ENCODE data around the gene MITF. TPM values are rescaled to one million over a fixed set of nuclear protein-coding genes. Genes with fewer than 3 reads are reported as not detected.

The MITF gene
- total and polyA plus RNA-seq, 4 donors: 0.91 to 2.9 (median 2.3) TPM

DNA sequence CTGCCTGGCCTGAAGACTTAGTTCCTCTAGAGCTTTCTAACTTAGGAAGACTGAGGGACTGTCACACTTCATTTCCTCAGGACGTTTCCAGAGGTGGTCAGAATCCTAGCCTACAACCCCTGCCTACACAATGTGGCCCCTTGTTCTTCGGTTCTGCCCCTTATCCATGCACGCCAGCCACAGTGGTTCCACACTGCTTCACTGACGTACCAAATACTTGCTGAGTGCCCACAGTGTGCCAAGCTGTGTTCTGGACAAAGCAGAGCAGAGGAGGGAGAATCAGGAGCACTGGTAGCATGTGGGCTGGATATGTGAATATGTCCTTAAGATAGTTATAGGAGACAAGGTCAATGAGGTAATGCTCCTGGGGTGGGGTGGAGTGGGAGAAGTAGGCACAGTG is 189.8 kb downstream of the MITF start:
- Histone ChIP-seq H3K27ac (ENCODE audit: low read depth in 1 of 2, low read length in 2 of 2) (no peak overlapping the region), H3K4me3 (ENCODE audit: low read depth in 1 of 3, low read length in 3 of 3) (no peak overlapping the region), H3K36me3 (ENCODE audit: control insufficient read depth in 4 of 4, insufficient read depth in 3 of 4, low read depth in 1 of 4, low read length in 3 of 4) (no peaks in the 10 kb centered on the region), H3K27me3 (ENCODE audit: control insufficient read depth in 4 of 4, insufficient read depth in 4 of 4, low read length in 3 of 4) (no peaks in the 10 kb centered on the region), H3K9ac (ENCODE audit: low read depth in 1 of 2, low read length in 2 of 2) (no peak overlapping the region), H3K4me1 (ENCODE audit: control insufficient read depth in 4 of 4, insufficient read depth in 4 of 4, low read length in 3 of 4) (no peaks in the 10 kb centered on the region), H3K9me3 (ENCODE audit: control insufficient read depth in 4 of 4, low read length in 3 of 4) (no peaks in the 10 kb centered on the region)
- no peak for DNase-seq (ENCODE audit: low spot score)
- TF ChIP-seq FOXA1 (IDR thresholded peaks at IDR 0.05) (no peak), HNF4A (conservative IDR thresholded peaks at IDR 0.05) (no peak), HNF4G (IDR thresholded peaks at IDR 0.05) (no peak), YY1 (IDR thresholded peaks at IDR 0.05) (no peak), TAF1 (conservative IDR thresholded peaks at IDR 0.05) (no peak), FOXA2 (IDR thresholded peaks at IDR 0.05) (no peak), RAD21 (IDR thresholded peaks at IDR 0.05) (no peak), EGR1 (IDR thresholded peaks at IDR 0.05; ENCODE audit: low read depth in 2 of 2) (no peak), GABPA (IDR thresholded peaks at IDR 0.05 in 1 of 2, conservative IDR thresholded peaks at IDR 0.05 in 1 of 2) (no peak), SP1 (IDR thresholded peaks at IDR 0.05) (no peak)
- TF ChIP-seq, protein P1, sequence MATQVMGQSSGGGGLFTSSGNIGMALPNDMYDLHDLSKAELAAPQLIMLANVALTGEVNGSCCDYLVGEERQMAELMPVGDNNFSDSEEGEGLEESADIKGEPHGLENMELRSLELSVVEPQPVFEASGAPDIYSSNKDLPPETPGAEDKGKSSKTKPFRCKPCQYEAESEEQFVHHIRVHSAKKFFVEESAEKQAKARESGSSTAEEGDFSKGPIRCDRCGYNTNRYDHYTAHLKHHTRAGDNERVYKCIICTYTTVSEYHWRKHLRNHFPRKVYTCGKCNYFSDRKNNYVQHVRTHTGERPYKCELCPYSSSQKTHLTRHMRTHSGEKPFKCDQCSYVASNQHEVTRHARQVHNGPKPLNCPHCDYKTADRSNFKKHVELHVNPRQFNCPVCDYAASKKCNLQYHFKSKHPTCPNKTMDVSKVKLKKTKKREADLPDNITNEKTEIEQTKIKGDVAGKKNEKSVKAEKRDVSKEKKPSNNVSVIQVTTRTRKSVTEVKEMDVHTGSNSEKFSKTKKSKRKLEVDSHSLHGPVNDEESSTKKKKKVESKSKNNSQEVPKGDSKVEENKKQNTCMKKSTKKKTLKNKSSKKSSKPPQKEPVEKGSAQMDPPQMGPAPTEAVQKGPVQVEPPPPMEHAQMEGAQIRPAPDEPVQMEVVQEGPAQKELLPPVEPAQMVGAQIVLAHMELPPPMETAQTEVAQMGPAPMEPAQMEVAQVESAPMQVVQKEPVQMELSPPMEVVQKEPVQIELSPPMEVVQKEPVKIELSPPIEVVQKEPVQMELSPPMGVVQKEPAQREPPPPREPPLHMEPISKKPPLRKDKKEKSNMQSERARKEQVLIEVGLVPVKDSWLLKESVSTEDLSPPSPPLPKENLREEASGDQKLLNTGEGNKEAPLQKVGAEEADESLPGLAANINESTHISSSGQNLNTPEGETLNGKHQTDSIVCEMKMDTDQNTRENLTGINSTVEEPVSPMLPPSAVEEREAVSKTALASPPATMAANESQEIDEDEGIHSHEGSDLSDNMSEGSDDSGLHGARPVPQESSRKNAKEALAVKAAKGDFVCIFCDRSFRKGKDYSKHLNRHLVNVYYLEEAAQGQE (IDR thresholded peaks at IDR 0.05): no peak
- TF ChIP-seq, protein P2, sequence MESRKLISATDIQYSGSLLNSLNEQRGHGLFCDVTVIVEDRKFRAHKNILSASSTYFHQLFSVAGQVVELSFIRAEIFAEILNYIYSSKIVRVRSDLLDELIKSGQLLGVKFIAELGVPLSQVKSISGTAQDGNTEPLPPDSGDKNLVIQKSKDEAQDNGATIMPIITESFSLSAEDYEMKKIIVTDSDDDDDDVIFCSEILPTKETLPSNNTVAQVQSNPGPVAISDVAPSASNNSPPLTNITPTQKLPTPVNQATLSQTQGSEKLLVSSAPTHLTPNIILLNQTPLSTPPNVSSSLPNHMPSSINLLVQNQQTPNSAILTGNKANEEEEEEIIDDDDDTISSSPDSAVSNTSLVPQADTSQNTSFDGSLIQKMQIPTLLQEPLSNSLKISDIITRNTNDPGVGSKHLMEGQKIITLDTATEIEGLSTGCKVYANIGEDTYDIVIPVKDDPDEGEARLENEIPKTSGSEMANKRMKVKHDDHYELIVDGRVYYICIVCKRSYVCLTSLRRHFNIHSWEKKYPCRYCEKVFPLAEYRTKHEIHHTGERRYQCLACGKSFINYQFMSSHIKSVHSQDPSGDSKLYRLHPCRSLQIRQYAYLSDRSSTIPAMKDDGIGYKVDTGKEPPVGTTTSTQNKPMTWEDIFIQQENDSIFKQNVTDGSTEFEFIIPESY (IDR thresholded peaks at IDR 0.05): no peak
- TF ChIP-seq, protein P3, sequence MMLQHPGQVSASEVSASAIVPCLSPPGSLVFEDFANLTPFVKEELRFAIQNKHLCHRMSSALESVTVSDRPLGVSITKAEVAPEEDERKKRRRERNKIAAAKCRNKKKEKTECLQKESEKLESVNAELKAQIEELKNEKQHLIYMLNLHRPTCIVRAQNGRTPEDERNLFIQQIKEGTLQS (IDR thresholded peaks at IDR 0.05): no peak
- WGBS: 88% methylated on average over 4 of the region's 4 CpGs

- Histone ChIP-seq H3K9ac (ENCODE audit: low read depth in 1 of 2, low read length in 2 of 2) (no peak overlapping the region), H3K4me3 (ENCODE audit: low read depth in 1 of 3, low read length in 3 of 3) (no peak overlapping the region), H3K4me1 (ENCODE audit: control insufficient read depth in 4 of 4, insufficient read depth in 4 of 4, low read length in 3 of 4) (no peaks in the 10 kb centered on the region), H3K27ac (ENCODE audit: low read depth in 1 of 2, low read length in 2 of 2) (no peak overlapping the region), H3K9me3 (ENCODE audit: control insufficient read depth in 4 of 4, low read length in 3 of 4) (no peaks in the 10 kb centered on the region), H3K36me3 (ENCODE audit: control insufficient read depth in 4 of 4, insufficient read depth in 3 of 4, low read depth in 1 of 4, low read length in 3 of 4) (no peaks in the 10 kb centered on the region), H3K27me3 (ENCODE audit: control insufficient read depth in 4 of 4, insufficient read depth in 4 of 4, low read length in 3 of 4) (no peaks in the 10 kb centered on the region)
- no peak for DNase-seq (ENCODE audit: low spot score)
- no peak for TF ChIP-seq YY1 (IDR thresholded peaks at IDR 0.05)
- TF ChIP-seq HNF4G (IDR thresholded peaks at IDR 0.05): no peak
- TF ChIP-seq, protein P2 (IDR thresholded peaks at IDR 0.05): no peak
- no peak for TF ChIP-seq RAD21 (IDR thresholded peaks at IDR 0.05)
- WGBS: 75% methylated on average over 2 of the region's 2 CpGs
Observed at GRCh38 chr3:69930564-69930963, 191.3 kb downstream of the MITF start.
